ENCODE data around the gene TPT1.

DNA sequence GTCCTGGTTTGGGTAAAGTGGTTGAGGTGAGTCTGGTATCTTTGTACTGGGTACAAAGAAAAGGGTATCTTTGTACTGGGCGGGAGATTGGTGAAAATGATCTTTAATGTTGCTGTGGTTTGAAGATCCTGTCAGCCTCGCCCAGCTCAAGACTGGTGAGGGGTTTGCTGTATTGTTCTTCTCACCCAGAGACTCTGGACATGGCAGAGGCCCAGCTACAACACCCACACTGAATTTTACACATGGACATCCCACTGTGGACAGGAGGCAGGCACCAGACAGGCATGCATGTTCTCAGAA lies 42.8 kb downstream of the TPT1 start:
- TF ChIP-seq TOX (CRISPR knock-in tag; IDR thresholded peaks at IDR 0.05; ENCODE audit: borderline replicate concordance) (no peak), CSDC2 (CRISPR knock-in tag; IDR thresholded peaks at IDR 0.05) (no peak), PPARA (CRISPR knock-in tag; IDR thresholded peaks at IDR 0.05; ENCODE audit: borderline replicate concordance) (no peak), ZFP30 (CRISPR knock-in tag; IDR thresholded peaks at IDR 0.05) (no peak), ESRRG (CRISPR knock-in tag; IDR thresholded peaks at IDR 0.05) (no peak), ZNF565 (CRISPR knock-in tag; conservative IDR thresholded peaks at IDR 0.05; ENCODE audit: low read depth) (no peak), ARNTL (CRISPR knock-in tag; IDR thresholded peaks at IDR 0.05; ENCODE audit: borderline replicate concordance, low read depth) (no peak), ZC3H10 (CRISPR knock-in tag; IDR thresholded peaks at IDR 0.05) (no peak), TCF4 (CRISPR knock-in tag; IDR thresholded peaks at IDR 0.05; ENCODE audit: borderline replicate concordance) (no peak), GLIS3 (CRISPR knock-in tag; IDR thresholded peaks at IDR 0.05) (no peak), ZFP3 (CRISPR knock-in tag; IDR thresholded peaks at IDR 0.05) (no peak)
- TF ChIP-seq, protein P1, sequence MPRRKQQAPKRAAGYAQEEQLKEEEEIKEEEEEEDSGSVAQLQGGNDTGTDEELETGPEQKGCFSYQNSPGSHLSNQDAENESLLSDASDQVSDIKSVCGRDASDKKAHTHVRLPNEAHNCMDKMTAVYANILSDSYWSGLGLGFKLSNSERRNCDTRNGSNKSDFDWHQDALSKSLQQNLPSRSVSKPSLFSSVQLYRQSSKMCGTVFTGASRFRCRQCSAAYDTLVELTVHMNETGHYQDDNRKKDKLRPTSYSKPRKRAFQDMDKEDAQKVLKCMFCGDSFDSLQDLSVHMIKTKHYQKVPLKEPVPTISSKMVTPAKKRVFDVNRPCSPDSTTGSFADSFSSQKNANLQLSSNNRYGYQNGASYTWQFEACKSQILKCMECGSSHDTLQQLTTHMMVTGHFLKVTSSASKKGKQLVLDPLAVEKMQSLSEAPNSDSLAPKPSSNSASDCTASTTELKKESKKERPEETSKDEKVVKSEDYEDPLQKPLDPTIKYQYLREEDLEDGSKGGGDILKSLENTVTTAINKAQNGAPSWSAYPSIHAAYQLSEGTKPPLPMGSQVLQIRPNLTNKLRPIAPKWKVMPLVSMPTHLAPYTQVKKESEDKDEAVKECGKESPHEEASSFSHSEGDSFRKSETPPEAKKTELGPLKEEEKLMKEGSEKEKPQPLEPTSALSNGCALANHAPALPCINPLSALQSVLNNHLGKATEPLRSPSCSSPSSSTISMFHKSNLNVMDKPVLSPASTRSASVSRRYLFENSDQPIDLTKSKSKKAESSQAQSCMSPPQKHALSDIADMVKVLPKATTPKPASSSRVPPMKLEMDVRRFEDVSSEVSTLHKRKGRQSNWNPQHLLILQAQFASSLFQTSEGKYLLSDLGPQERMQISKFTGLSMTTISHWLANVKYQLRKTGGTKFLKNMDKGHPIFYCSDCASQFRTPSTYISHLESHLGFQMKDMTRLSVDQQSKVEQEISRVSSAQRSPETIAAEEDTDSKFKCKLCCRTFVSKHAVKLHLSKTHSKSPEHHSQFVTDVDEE (CRISPR knock-in tag; IDR thresholded peaks at IDR 0.05), result no peak
- TF ChIP-seq, protein P2, sequence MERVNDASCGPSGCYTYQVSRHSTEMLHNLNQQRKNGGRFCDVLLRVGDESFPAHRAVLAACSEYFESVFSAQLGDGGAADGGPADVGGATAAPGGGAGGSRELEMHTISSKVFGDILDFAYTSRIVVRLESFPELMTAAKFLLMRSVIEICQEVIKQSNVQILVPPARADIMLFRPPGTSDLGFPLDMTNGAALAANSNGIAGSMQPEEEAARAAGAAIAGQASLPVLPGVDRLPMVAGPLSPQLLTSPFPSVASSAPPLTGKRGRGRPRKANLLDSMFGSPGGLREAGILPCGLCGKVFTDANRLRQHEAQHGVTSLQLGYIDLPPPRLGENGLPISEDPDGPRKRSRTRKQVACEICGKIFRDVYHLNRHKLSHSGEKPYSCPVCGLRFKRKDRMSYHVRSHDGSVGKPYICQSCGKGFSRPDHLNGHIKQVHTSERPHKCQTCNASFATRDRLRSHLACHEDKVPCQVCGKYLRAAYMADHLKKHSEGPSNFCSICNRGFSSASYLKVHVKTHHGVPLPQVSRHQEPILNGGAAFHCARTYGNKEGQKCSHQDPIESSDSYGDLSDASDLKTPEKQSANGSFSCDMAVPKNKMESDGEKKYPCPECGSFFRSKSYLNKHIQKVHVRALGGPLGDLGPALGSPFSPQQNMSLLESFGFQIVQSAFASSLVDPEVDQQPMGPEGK (CRISPR knock-in tag; IDR thresholded peaks at IDR 0.05; ENCODE audit: borderline replicate concordance), result no peak

Data from SK-N-SH treated with all-trans-retinoic acid at 6 μM for 48 hours (cell line).